ENCODE measurements around the gene MAD2L1BP. TPM values are rescaled to one million over a fixed set of nuclear protein-coding genes. Genes with fewer than 3 reads are reported as not detected.

The MAD2L1BP gene
- total RNA-seq, 2 experiments from 2014 or later = 30.8 to 43.3 TPM

DNA sequence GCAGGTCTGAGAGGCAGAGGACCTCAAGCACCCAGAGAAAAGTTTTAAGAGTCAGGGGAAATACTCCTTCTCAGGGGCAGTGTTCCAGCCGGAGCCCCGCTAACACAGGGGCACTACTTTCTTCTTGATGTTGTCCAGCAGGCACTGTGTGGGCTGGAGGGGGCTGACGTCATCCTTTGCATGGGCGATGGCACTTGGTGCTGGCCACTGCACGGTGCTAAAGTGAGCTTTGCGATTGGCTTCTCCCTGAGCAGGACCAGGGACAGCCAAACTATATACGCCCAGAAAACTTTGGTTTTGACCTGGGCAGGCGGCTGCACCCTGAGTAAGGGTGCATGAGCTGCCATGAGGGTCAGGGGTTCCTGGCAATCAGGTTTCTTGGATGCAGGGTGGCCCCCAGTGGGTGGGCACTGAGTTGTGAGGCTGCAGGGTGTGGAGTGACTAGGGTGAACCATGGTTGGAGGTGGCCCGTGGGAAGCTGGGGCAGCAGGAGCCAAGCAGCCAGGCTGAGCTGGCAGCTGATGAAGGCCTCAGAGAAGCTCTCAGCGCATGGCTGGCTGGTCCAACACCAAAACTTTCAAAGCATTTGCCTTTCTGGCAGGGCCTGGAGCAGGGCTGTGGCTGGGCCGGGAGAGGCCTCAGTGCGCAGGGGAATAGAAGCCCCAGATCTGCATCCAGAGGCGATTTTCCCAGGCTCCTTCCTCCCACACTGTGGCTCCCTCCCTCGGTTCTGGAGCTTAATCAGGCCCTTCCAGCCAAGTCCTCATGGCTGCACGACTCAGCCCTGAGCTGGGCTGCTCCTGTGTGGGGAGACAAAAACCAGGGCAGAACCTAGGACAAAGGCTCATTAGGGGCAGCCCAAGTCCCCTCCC lies 33.6 kb downstream of the MAD2L1BP start:
- Histone ChIP-seq H3K9me2 (ENCODE audit: insufficient read depth, low read length) (no peaks in the 10 kb centered on the region), H3K27ac (ENCODE audit: low read depth, low read length, poor library complexity, severe bottlenecking) (no peak overlapping the region), H3K36me3 (ENCODE audit: insufficient read depth, low read length) (peaks cover 39% of the 10 kb centered on the region), H3K4me2 (ENCODE audit: low read length) (no peak overlapping the region), H3K4me1 (ENCODE audit: insufficient read depth, low read length, poor library complexity, severe bottlenecking) (peaks cover 10% of the 10 kb centered on the region), H3K9me3 (ENCODE audit: low read length) (no peaks in the 10 kb centered on the region), H3K79me2 (ENCODE audit: insufficient read depth, low read depth, low read length) (no peaks in the 10 kb centered on the region), H2AFZ (ENCODE audit: low read length) (no peak overlapping the region), H4K20me1 (ENCODE audit: insufficient read depth, low read length) (no peaks in the 10 kb centered on the region), H3K4me3 (ENCODE audit: low read depth, low read length, poor library complexity, severe bottlenecking) (no peak overlapping the region)
- ChIA-PET CTCF (ENCODE audit: unreplicated experiment) (interaction anchor here (0.5 to 1.7 kb wide), 6 partner anchors 46 to 160 kb away, joined by 3 to 7 read pairs (median 3); no protein-coding TSS in a partner anchor), POLR2A (interaction anchor here (0.9 to 1.0 kb wide), 2 partner anchors 11 to 410 kb away, joined by 3 read pairs; no protein-coding TSS in a partner anchor)
- no peak for DNase-seq (ENCODE audit: low spot score)
- BruUV-seq (replicated peaks) = no TSS peak
- intact Hi-C loops (cut with micrococcal nuclease; ENCODE audit: unreplicated experiment) = loop anchor here (2.0 to 5.0 kb wide), 2 partner anchors 38 to 333 kb away; no protein-coding TSS in a partner anchor
- TF ChIP-seq, protein P1, sequence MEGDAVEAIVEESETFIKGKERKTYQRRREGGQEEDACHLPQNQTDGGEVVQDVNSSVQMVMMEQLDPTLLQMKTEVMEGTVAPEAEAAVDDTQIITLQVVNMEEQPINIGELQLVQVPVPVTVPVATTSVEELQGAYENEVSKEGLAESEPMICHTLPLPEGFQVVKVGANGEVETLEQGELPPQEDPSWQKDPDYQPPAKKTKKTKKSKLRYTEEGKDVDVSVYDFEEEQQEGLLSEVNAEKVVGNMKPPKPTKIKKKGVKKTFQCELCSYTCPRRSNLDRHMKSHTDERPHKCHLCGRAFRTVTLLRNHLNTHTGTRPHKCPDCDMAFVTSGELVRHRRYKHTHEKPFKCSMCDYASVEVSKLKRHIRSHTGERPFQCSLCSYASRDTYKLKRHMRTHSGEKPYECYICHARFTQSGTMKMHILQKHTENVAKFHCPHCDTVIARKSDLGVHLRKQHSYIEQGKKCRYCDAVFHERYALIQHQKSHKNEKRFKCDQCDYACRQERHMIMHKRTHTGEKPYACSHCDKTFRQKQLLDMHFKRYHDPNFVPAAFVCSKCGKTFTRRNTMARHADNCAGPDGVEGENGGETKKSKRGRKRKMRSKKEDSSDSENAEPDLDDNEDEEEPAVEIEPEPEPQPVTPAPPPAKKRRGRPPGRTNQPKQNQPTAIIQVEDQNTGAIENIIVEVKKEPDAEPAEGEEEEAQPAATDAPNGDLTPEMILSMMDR (conservative IDR thresholded peaks at IDR 0.05; ENCODE audit: low read length) = no peak
- no peak for TF ChIP-seq EZH2phosphoT487 (IDR thresholded peaks at IDR 0.05; ENCODE audit: borderline replicate concordance, low read depth, low read length)

DNA sequence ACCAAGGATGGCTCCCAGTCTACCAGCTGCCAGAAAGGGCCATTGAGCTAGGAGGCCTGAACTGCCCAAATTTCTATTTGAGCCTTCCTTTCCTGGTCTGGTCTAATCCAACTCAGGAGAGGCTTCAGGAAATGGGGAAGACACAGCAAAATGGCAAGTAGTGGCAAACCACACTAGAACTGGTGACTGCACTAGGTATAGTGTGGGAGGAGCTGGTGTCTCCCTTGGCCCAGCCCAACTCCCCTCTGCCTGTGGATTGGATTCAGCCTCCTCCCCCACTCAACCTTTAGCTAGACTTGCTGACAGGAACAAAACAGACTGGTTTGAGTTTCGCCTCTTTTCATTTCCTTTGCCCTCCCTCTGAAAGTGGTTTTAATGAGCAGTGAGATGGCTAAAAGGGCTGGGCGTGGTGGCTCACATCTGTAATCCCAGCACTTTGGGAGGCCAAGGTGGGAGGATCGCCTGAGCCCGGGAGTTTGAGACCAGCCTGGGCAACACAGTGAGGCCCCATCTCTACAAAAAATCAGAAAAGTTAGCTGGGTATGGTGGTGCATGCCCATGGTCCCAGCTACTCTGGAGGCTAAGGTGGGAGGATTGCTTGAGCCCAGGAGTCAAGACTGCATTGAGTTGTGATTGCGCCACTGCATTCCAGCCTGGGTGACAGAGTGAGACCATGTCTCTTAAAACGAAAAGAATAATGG lies 34.4 kb downstream of the MAD2L1BP start:
- H3K27ac ChIP-seq (ENCODE audit: low read depth, low read length, poor library complexity, severe bottlenecking) = no peak overlapping the region
- no peak for DNase-seq (ENCODE audit: low spot score)
- ChIA-PET POLR2A (interaction anchor here (0.8 to 0.9 kb wide), 2 partner anchors 11 to 104 kb away, joined by 3 read pairs; no protein-coding TSS in a partner anchor), CTCF (ENCODE audit: unreplicated experiment) (interaction anchor here (0.7 to 1.0 kb wide), 4 partner anchors 45 to 103 kb away, joined by 3 to 4 read pairs (median 3); no protein-coding TSS in a partner anchor)
- no peak overlapping the region for H3K4me2 ChIP-seq (ENCODE audit: low read length)
- H3K4me1 ChIP-seq (ENCODE audit: insufficient read depth, low read length, poor library complexity, severe bottlenecking) = peaks cover 10% of the 10 kb centered on the region
- BruUV-seq (replicated peaks) = no TSS peak
- no peaks in the 10 kb centered on the region for H3K9me2 ChIP-seq (ENCODE audit: insufficient read depth, low read length)
- H3K79me2 ChIP-seq (ENCODE audit: insufficient read depth, low read depth, low read length) = no peaks in the 10 kb centered on the region
- intact Hi-C loops (cut with micrococcal nuclease; ENCODE audit: unreplicated experiment) = loop anchor here (2.0 to 5.0 kb wide), 2 partner anchors 37 to 332 kb away; no protein-coding TSS in a partner anchor
- peaks cover 47% of the 10 kb centered on the region for H3K36me3 ChIP-seq (ENCODE audit: insufficient read depth, low read length)
- no peak overlapping the region for H3K4me3 ChIP-seq (ENCODE audit: low read depth, low read length, poor library complexity, severe bottlenecking)
- H4K20me1 ChIP-seq (ENCODE audit: insufficient read depth, low read length) = no peaks in the 10 kb centered on the region
- no peak overlapping the region for H2AFZ ChIP-seq (ENCODE audit: low read length)
- H3K9me3 ChIP-seq (ENCODE audit: low read length) = no peaks in the 10 kb centered on the region
- TF ChIP-seq EZH2phosphoT487 (IDR thresholded peaks at IDR 0.05; ENCODE audit: borderline replicate concordance, low read depth, low read length) = no peak
- TF ChIP-seq, protein P1 (conservative IDR thresholded peaks at IDR 0.05; ENCODE audit: low read length) = no peak

Data from OCI-LY7 (cell line).